ENCODE data around the gene GLYAT. TPM values are rescaled to one million over a fixed set of nuclear protein-coding genes. Genes with fewer than 3 reads are reported as not detected.

Gene GLYAT
- total and polyA plus RNA-seq, 2 of the 8 experiments (the other 6 are each of a cell fraction or from before 2014, with no cell fraction given), result not detected

DNA sequence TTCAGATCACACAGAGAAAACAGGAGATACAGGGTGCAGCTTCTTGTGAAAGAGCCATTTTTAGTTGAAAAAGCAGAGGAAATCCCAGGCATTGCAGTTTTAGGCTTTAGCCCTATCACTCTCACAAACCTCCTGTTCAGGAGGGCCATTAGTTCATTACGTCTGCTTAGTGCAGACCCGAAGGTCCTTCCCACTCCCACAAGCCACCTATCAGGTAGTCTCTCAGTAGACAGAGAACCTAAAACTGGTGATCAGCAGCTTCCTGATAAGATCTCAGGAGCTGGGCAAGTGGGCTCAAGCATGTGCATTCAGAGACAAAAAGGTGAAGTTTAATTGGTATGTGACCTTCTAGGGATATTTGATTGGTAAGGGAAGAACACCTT, 4.3 kb downstream of the GLYAT start:
- H3K36me3 ChIP-seq (ENCODE audit: control insufficient read depth in 2 of 4, insufficient read depth in 4 of 4, low read length in 3 of 4), result no peaks in the 10 kb centered on the region
- no peak overlapping the region for H3K18ac ChIP-seq (ENCODE audit: extremely low read depth, low read length)
- H4K20me1 ChIP-seq (replicated peaks in 1 of 2; ENCODE audit: control insufficient read depth in 1 of 2, insufficient read depth in 2 of 2, low read length in 2 of 2), result no peaks in the 10 kb centered on the region
- no peak overlapping the region for H2BK15ac ChIP-seq (ENCODE audit: low read length)
- no peak overlapping the region for H3K56ac ChIP-seq (replicated peaks; ENCODE audit: insufficient read length, low read depth, low read length)
- no peaks in the 10 kb centered on the region for H3K79me1 ChIP-seq (ENCODE audit: low read depth, low read length)
- H3K23me2 ChIP-seq (ENCODE audit: low read depth, low read length), result no peaks in the 10 kb centered on the region; the same call in 1 of the 2 replicates
- H3K4me2 ChIP-seq (ENCODE audit: insufficient read depth in 1 of 2, low read depth in 2 of 2, low read length in 2 of 2), result no peak overlapping the region
- DNase-seq (ENCODE audit: low read depth in 1 of 2, low spot score in 2 of 2) (no peak), FAIRE-seq (no peak)
- no peaks in the 10 kb centered on the region for H3K79me2 ChIP-seq (ENCODE audit: control insufficient read depth in 1 of 2, insufficient read depth in 2 of 2, low read length in 2 of 2)
- H3K4ac ChIP-seq (replicated peaks; ENCODE audit: insufficient read length, low read depth, low read length), result no peak overlapping the region
- H3K9me3 ChIP-seq (ENCODE audit: insufficient read depth in 2 of 2, low read depth in 1 of 2, low read length in 1 of 2), result peaks cover 32 to 35% of the 10 kb centered on the region in 2 experiments; a peak in 3 of 4 replicates
- no peak overlapping the region for H3K14ac ChIP-seq (ENCODE audit: insufficient read length)
- no peak overlapping the region for H2AFZ ChIP-seq (ENCODE audit: low read length)
- H3K4me3 ChIP-seq (ENCODE audit: extremely low read depth in 1 of 4, insufficient read depth in 2 of 4, low read depth in 3 of 4, low read length in 4 of 4), result no peak overlapping the region
- WGBS, 2 experiments (ENCODE audit: extremely low coverage in 1 of 2, insufficient coverage in 1 of 2, insufficient read length in 1 of 2, insufficient replicate concordance in 2 of 2, low coverage in 1 of 2, low lambda C conversion rate in 2 of 2, missing lambda C conversion rate in 1 of 2), result 90% methylated on average over 2 of the region's 2 CpGs; no CpG with 5 or more reads in 1 of the 2 experiments
- H4K5ac ChIP-seq (ENCODE audit: insufficient read length, low read depth, low read length), result no peak overlapping the region
- H3K9ac ChIP-seq (replicated peaks in 1 of 4; ENCODE audit: extremely low read depth in 1 of 4, low read depth in 3 of 4, low read length in 3 of 4), result no peak overlapping the region
- no peak overlapping the region for H3K27ac ChIP-seq (ENCODE audit: low read depth, low read length)
- H4K8ac ChIP-seq (ENCODE audit: extremely low read depth, insufficient read depth, low read length), result no peak overlapping the region
- ChIA-PET CTCF (ENCODE audit: partially characterized antibody) (no interaction called here), POLR2A (ENCODE audit: partially characterized antibody) (no interaction called here)
- H2AK5ac ChIP-seq (ENCODE audit: low read depth, low read length), result no peak overlapping the region
- no peak overlapping the region for H3K23ac ChIP-seq (ENCODE audit: insufficient read length)
- no peak overlapping the region for H4K91ac ChIP-seq (replicated peaks; ENCODE audit: insufficient read length, low read length)
- H2BK12ac ChIP-seq (ENCODE audit: low read depth, low read length), result no peak overlapping the region
- H3K4me1 ChIP-seq (replicated peaks in 1 of 4; ENCODE audit: control insufficient read depth in 3 of 4, insufficient read depth in 4 of 4, low read length in 3 of 4), result no peaks in the 10 kb centered on the region
- H2BK5ac ChIP-seq (ENCODE audit: low read depth, low read length), result no peak overlapping the region
- no peaks in the 10 kb centered on the region for H3K27me3 ChIP-seq (replicated peaks in 1 of 4; ENCODE audit: control insufficient read depth in 3 of 4, extremely low read depth in 1 of 4, insufficient read depth in 3 of 4, low read length in 3 of 4)
- no peak overlapping the region for H2BK120ac ChIP-seq (replicated peaks; ENCODE audit: low read depth, low read length)
- no peak overlapping the region for H2BK20ac ChIP-seq (ENCODE audit: low read length)
- no peak for TF ChIP-seq CEBPB (IDR thresholded peaks at IDR 0.05; ENCODE audit: low read depth, low read length)

Measured in H1 (cell line).